HG03575 (cell line): ENCODE results near the gene ZFP69.

ENCODE experiments used
- ATAC-seq: cut with Tn5 transposase; IDR thresholded peaks from one replicate; pipeline ENCODE4 v1.9.1; 2021; ENCODE audit not compliant: unreplicated experiment, insufficient number of reproducible peaks, low FRiP score; ENCODE audit errors: extremely low read depth

ZFP69 gene

DNA sequence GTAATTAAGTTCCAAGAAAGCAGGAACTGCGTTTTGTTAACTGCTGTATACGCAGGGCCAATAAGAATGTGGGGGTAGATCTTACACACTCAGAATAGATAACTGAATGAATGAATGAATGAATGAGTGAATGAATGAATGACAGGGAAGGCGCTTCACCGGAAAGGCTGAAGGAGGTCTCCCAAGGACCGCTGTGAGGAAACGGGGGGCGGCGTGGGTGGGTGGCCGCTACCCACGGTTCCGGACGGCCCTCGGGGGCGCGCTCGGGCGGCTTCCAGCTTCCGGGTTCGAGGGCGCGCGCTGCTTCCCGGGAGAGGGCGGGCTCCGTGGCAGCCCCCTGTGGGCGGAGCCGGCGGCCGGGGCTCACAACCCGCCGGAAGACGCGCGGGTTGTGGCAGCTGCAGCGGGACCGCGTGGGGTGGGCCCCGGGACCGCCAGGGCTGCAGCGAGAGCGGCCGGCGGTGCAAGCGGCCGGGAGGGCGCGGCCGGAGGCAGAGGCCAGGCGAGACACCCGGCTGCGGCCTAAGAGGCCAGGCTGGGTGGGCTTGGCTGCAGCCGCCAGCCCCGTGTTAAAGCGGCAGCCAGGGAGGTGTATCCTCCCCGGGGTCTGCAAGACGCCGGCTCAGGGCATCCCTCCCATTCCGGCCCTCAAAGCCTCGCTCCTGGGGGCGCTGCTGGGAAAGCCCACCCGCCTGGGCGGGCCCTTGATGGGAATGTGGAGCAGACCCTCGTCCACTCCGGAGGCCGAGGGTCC is at the start of gene ZFP69:
Gene ZFP69, plus strand, starts transcription at position 367 of the 754 bp plus-strand sequence. CDS start 2,072 bp downstream, outside the sequence.
- no peak for ATAC-seq

DNA sequence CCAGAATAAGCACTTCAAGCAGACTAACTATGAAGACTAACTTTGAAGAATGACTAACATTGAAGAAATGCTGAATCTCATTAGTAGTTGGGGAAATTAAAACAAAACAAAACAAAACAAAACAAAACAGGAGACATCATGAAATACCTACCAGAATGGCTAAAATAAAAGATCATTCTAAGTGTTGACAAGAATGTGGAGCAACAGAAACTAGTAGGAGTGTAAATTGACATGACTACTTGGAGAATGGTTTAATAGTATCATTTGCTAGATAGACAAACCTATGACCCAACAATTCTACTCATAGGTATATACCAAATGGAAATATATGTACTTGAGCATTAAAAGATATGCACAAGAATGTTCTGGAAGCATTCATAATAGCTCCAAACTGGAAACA is 45.7 kb upstream of the ZFP69 start:
- no peak for ATAC-seq

DNA sequence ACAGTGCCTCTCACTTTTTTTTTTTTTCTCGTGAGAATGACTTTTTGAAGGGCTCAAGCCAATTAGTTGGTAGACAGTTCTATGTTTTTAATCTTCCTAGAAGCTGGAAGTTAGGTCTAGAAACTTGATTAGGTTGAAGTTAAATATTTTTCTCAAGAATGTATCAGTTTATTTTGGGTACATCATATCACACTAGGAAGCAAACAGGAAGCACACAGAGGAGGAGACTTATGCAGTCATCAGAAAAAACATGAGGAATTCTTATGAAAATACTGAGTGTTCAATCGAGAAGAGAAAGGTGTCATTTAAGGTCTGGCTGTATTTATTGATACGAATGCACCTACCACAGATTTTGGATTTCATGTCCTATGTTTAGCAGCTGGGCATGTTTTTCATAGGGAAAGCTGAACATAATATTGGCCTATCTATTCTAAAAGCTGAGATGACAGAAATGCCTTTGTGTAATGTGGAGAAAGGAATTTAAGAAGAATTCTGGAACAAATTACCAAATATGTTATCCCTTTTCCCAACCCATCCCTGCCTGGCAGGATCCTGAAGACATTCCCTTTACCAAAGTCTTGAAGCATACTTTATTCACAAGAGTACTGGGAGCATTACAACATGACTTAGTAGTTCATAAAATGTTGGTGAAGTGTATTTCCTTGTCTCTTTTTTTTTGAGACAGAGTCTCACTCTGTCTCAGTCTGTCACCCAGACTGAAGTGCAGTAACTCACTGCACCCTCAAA is 44.3 kb upstream of the ZFP69 start:
- ATAC-seq: no peak

DNA sequence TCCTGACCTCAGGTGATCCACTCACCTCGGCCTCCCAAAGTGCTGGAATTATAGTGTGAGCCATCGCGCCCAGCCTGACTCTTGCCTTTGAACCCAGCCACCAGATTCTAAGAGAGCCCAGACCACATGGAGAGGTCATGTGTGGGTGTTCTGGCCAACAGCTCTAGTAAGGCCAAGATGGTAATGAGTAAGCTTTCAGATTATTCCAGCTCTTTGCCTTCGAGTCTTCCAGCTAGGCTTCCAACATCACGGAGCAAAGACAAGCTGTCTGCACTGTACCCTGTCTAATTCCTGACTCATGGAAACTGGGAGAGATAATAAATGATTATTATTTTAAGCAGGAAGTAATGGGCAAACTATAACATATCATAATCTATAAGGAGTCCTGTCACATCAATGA is 41.6 kb upstream of the ZFP69 start:
- no peak for ATAC-seq

DNA sequence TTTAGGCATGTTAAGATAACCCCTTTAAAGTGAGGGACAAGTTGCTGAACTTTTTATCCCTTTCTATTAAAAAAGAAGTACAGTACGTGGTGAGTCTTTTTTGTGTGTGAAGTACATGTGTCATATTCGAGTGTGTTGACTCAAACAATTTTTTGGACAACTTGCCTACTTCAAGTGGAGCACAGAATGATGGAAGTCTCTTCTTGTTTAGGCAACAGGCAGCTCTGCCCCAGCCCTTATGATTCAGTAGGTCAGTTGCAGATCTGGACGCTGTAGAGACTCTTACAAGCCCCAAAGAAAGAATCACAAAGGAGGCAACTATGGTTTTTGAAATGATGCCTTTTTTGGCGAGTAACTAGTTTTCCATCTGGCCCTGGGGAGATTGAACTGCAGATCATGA is 41.2 kb upstream of the ZFP69 start:
- no peak for ATAC-seq

DNA sequence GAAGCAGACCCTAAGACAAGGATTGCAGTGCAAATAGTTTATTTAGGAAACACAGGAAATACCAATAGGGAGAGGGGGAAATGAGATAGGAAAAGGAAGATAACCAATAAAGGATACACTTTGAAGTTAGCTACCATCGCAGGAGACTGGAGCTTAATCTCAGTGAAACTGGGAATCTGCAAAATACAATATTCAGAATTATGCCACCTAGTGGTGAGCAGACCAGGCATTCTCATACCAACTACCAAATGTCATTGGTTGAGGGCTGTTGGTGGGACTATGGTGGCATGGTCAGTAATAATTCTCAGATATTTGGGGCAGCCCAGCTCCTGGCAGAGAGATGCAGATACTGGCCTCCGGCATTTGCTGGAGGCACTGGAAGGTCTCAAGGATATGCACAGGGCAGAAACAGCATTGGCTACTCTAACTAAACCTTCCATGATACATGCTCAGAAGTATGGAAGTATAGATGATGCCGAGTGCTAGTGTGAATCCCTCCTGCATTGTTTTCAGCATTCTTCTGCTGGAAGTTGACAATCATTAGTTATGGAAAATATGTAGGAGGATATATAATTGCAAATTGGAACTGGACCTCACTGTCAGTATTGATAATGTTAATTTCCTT is 38.6 kb upstream of the ZFP69 start:
- ATAC-seq: no peak

DNA sequence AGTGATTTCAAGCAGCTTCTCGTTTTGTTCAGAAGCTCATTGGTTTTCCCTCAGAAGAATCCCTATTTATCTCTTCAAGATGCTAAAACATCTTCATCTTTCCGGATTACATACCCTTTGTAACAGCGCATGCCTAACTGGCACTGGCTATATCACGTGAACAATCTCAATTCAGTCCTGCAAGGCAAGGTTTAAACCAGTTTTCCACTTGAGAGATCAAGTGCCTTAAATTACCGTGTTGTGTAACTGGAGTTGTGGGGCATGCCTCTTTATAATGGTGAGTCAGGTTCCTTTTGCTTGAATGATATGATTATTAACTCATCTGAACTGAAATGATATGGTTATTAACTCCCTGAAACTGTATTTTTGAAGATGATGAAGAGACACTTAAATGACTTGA is 37.8 kb upstream of the ZFP69 start:
- ATAC-seq: no peak

DNA sequence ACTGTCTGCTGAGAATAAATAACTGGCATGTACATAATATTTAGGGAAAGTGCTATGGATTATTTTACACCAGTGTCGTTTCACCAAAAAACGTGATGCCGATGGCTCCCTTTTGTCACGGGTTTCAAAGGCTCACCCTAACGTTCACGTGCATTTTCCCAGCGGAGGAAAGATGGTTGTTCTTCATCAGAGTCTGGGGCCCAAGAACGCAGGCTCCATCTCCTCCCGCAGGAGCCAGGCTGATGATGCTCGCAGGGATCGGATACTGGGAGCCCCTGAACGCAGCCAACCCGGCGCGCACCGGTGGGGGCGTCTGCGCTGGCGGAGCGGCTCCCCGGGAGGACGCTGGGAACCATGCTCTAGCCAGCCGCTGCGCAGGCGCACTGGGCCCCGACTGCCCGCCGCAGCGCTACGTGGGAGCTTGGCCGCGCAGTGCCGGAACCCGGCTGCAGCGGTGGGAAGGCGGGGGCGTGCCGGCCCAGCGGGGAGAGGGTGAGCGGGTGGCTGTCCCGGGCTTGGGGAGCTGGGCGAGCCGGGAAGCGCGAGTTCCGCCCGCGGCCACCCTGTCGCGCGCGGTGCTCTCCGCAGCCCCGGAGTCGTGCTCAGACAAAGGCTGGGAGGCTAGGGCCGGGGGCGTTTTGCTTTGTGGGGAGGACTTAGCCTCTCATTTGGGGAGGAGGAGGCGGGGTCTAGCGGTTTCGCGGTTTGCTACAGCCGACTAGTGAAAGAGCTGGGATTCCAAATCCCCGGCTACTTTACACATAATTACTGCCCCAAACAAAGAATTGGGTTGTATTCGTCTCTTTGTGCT is 27.2 kb upstream of the ZFP69 start, which contains the start of gene ZFP69B:
Gene ZFP69B, plus strand, starts transcription at position 793 of the 811 bp plus-strand sequence. CDS start 486 bp downstream, outside the sequence.
- ATAC-seq: no peak

DNA sequence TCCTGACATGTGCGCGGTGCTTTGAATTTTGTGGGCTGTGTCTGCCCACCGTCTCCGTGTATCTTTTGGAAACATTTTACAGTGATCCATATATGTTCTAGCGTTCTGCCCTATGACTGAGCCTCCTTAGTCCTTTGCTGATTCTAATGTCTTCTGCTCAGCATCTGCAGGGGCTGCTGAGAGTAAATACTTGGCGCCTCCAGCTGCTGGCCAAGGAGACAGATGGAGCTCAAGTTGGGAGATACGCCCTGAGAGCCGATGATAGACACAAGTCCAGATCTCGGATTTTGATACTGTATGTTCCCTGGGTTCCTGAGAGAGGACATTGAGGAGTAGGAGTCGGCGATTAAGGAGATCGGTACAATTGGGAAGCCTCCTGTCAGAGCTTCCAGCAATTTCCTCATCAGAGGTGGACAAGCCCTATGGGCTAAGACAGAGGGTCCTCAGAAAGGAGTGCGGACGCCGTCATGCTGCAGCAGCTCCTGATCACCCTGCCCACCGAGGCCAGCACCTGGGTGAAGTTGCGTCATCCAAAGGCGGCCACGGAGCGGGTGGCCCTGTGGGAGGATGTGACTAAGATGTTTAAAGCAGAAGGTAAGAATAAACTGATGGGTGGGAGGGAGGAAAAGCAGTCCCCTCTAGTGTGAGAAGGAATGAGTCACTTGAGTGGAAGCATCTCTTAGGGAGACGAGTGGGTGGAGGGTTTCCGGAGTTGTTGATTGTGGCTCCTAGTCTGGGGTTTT is 26.4 kb upstream of the ZFP69 start:
- ATAC-seq: no peak

DNA sequence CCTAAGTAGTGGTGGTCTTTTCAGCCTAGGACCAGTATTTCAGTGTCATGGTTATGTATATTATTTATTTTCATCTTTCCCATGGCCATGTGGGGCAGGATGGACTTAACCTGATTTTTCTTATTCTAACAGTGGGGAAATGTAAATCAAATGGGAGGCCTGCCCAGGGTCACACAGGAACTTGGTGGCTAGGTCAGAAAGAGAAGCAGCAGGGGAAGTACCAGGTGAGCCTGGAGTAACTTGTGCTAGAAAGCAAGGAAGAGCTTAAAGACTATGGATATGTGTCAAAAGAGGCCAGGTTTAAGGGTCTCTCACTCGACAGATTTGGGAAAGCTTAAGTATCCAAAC is 25.9 kb upstream of the ZFP69 start:
- no peak for ATAC-seq

DNA sequence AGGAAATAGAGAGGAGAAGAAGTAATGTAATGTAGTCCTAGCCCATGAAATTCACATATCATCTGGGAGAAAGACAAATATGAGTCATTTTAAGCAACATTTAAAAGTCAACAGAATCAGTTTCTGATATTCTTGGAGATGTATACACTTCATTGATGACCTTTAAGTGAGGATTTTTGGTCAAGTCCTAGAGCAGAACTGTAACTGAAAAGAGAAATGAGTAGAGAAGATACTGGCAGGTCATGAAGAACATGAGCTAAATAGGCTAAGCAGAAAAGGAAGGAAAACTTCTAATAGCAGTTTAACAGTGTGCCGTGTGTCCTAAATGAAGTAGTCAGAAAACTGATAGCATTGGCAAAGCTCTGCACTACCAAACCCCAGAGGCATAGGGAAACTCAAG is 22.2 kb upstream of the ZFP69 start:
- ATAC-seq: no peak

DNA sequence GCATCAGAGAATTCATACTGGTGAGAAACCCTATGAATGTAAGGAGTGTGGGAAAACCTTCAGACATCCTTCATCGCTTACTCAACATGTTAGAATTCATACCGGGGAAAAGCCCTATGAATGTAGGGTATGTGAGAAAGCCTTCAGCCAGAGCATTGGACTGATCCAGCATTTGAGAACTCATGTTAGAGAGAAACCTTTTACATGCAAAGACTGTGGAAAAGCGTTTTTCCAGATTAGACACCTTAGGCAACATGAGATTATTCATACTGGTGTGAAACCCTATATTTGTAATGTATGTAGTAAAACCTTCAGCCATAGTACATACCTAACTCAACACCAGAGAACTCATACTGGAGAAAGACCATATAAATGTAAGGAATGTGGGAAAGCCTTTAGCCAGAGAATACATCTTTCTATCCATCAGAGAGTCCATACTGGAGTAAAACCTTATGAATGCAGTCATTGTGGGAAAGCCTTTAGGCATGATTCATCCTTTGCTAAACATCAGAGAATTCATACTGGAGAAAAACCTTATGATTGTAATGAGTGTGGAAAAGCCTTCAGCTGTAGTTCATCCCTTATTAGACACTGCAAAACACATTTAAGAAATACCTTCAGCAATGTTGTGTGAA is 14.0 kb upstream of the ZFP69 start:
- no peak for ATAC-seq

DNA sequence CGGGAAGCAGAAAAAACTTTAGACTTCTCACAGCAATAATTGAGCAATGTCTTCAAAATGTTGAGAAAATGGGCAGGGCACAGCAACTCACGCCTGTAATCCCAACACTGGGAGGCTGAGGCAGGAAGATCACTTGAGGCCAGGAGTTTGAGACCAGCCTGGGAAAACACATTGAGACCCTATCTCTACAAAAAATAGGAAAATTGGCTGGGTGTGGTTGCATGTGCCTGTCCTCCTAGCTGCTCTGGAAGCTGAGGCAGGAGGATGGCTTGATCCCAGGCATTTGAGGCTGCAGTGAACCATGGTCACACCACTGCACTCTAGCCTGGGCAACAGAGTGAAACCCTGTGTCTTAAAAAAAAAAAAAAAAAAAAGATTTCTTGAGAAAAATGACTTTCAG is 7.8 kb upstream of the ZFP69 start:
- no peak for ATAC-seq

DNA sequence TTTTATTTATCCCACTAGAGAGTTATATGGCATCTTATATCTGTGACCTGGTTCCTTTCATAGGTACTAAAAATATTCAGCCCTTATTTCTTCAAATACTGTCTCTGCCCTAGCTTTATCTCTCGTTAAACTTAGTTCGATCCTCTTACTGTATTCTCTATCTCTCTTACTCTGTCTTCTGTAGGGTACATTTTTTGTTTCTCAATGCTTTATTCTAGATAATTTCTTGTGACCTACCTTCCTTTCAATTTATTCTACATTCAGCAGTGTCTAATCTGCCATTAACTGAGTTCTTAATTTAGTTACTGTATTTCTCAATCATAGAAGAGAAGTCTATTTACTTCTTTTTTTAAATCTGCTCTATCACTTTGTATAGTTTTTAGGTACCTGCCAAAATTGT is 1.8 kb upstream of the ZFP69 start:
- ATAC-seq: no peak

DNA sequence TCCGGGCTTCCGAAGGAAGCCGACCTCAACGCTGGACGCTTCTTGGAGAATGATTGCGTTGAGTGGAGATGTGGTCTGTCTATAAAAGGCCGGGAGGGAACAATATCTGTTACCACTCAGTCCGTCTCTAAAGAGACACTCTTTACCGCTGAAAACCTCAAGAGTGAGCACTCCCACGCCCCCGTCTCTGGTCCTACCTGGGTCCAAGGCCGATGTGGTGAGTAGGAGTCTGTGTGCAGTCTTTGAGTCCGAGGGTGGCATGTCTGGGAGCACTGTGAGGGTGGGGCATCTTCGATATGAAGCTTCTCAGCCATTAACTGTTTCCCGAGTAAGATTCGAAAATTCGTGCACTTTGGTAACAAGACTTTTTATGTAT is 576 bp downstream of the ZFP69 start:
- no peak for ATAC-seq

DNA sequence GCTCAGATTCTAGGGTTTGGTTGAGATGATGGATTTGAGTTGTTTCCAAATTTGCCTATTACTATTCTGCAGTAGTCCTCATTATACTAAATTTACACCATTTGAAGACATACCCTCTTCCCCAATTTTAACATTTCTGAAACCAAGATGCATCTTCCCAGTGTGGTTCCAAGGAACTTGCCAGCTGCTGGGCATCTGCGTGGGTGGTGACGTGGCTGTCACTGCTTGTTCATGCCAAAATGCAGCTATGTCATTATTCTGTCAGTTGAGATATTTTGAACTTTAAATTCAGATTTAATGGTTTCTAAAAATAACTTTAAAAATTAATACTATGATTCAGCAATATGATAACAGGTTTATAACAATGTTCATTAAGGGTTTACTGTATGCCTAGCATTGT is 1.2 kb downstream of the ZFP69 start:
- no peak for ATAC-seq

DNA sequence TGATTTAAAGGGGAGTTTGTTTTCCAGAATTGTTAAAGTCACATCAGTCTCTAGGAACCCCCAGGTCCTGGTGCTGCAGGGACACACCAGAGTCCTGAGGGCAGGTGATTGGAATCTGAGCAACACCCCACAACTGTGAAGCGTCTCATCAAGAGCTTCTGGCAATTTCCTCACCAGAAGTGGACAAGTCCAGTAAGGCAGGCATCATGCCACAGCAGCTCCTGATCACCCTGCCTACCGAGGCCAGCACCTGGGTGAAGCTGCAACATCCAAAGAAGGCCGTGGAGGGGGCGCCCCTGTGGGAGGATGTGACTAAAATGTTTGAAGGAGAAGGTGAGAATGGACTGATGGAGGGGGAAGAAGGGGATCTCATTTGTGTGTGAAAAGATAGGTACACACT is 2.1 kb downstream of the ZFP69 start:
- no peak for ATAC-seq

DNA sequence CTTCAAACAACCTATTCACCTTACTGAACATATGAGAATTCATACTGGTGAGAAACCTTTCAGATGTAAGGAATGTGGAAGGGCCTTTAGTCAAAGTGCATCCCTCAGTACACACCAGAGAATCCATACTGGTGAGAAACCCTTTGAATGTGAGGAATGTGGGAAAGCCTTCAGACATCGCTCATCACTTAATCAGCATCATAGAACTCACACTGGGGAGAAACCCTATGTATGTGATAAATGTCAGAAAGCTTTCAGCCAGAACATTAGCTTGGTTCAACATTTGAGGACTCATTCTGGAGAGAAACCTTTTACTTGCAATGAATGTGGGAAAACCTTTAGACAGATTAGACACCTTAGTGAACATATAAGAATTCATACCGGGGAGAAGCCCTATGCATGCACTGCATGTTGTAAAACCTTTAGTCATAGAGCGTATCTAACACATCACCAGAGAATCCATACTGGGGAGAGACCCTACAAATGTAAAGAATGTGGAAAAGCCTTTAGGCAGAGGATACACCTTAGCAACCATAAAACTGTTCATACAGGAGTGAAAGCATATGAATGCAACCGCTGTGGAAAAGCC is 18.3 kb downstream of the ZFP69 start:
- no peak for ATAC-seq
